Stomach (tissue), 9 donors: ENCODE data around the gene HMGCS2. TPM values are rescaled to one million over a fixed set of nuclear protein-coding genes. Genes with fewer than 3 reads are reported as not detected.

Experiments
- DNase-seq, 2 donors: peaks; one replicate each; pipeline versions ENCODE4 v3.0.0 to v3.0.0-alpha.2; 2013 to 2019
- H3K27ac ChIP-seq, 5 donors: fragments of 200-600 bp in 4 of 5; sonication (generic) in 4 of 5; one replicate each; pipeline ENCODE4 v1.5.1; 2013 to 2019; ENCODE audit warnings: mild to moderate bottlenecking in 1 of 5, moderate library complexity in 1 of 5
- H3K27me3 ChIP-seq, 3 donors: fragments of 200-600 bp; sonication (generic); one replicate each; pipeline ENCODE4 v1.5.1; 2017 to 2019; ENCODE audit warnings: mixed run types in 1 of 3
- H3K36me3 ChIP-seq, 4 donors: fragments of 200-600 bp; sonication (generic); 1 replicate in 3 of 4; 2 replicates in 1 of 4; pipeline ENCODE4 v1.5.1; 2016 to 2019
- H3K4me1 ChIP-seq, 4 donors: fragments of 200-600 bp; sonication (generic); one replicate each; pipeline ENCODE4 v1.5.1; 2016 to 2019
- H3K4me3 ChIP-seq, 4 donors: fragments of 200-600 bp; sonication (generic) in 3 of 4; one replicate each; pipeline ENCODE4 v1.5.1; 2016 to 2019; ENCODE audit warnings: mild to moderate bottlenecking in 1 of 4
- H3K9me3 ChIP-seq, 4 donors: fragments of 200-600 bp; sonication (generic); one replicate each; pipeline ENCODE4 v1.5.1; 2016 to 2019
- CTCF ChIP-seq, 7 experiments: fragments of 450-650 bp in 4 of 7; fragments of 200-600 bp in 3 of 7; sonication (generic) in 3 of 7; IDR thresholded peaks; one replicate each; pipeline ENCODE4 v1.5.1; 2016 to 2019; ENCODE audit warnings: antibody characterized with exemption in 7 of 7, control low read depth in 2 of 7, mild to moderate bottlenecking in 1 of 7
- EP300 ChIP-seq: sonication (generic); formaldehyde crosslinking; IDR thresholded peaks from one replicate; pipeline ENCODE4 v1.6.1; 2017; ENCODE audit warnings: antibody characterized with exemption
- POLR2A ChIP-seq, 4 donors: fragments of 450-650 bp; IDR thresholded peaks; one replicate each; pipeline ENCODE4 v1.6.1; 2016; ENCODE audit warnings: antibody characterized with exemption in 4 of 4, control low read depth in 2 of 4, mild to moderate bottlenecking in 1 of 4, moderate library complexity in 1 of 4
- POLR2AphosphoS5 ChIP-seq, 3 donors: sonication (generic); formaldehyde crosslinking; IDR thresholded peaks; one replicate each; pipeline ENCODE4 v1.6.1; 2016; ENCODE audit warnings: antibody characterized with exemption in 3 of 3
- WGBS, 5 donors: extraction: QIAGEN DNeasy Blood & Tissue Kit in 3 of 5; methylation state at CpG; one replicate each; pipeline versions ENCODE4 v1.1.5 to v1.1.7; 2013 to 2018; 5-methylcytosine and 5-hydroxymethylcytosine counted together
- intact Hi-C: fragments of 100-400 bp; cut with DNase I; formaldehyde crosslinking; loops from one replicate; pipeline ENCODE4 v1.15.1; 2023; ENCODE audit warnings: low total_unique reads
- polyA plus RNA-seq, 3 donors: library from polyadenylated mRNA; stranded (reverse); fragments of 200-250 nt; gene quantifications; one replicate each; pipeline ENCODE4 v1.2.3, GENCODE V29; 2013
- total RNA-seq, 5 donors: library from RNA; depleted of rRNA; stranded (reverse); fragments of >200 nt; gene quantifications; one replicate each; pipeline versions ENCODE4 v1.1.0 to v1.2.3, GENCODE V29; 2014 to 2016
- donor health status: healthy with polysubstance abuse.
- donor health status: Bipolar disorder and iron deficiency.
- donor health status: healthy.

Gene HMGCS2
- total and polyA plus RNA-seq, 8 donors: 2.5 to 203 (median 57.6) TPM

- TF ChIP-seq EP300 (no peak), CTCF (IDR thresholded peaks at IDR 0.05) (no peak), POLR2A (IDR thresholded peaks at IDR 0.05) (no peak), POLR2AphosphoS5 (IDR thresholded peaks at IDR 0.05) (no peak)
- 54 to 74% (median 69%) methylated on average over 3 of the region's 3 CpGs for WGBS, 5 donors
- DNase-seq: peak in 1 of 2 donors; percentile 50
- intact Hi-C loops: loop anchor here (10.0 kb wide), 1 partner anchor 57 kb away; no protein-coding TSS in a partner anchor
- H3K9me3 ChIP-seq: no peaks in the 10 kb centered on the region
- H3K27me3 ChIP-seq: no peaks in the 10 kb centered on the region
- peaks cover 0 to 53% (median 6%) of the 10 kb centered on the region in 4 donors for H3K36me3 ChIP-seq
- no peak overlapping the region for H3K4me3 ChIP-seq
- H3K4me1 ChIP-seq: peaks cover 0 to 40% (median 14%) of the 10 kb centered on the region in 4 donors
- H3K27ac ChIP-seq: peak overlapping the region in 2 of 5 donors; percentile 40 to 61
Observed at GRCh38 chr1:119747451-119747850, 21.3 kb downstream of the HMGCS2 start.

- Histone ChIP-seq H3K4me1 (peaks cover 0 to 48% (median 20%) of the 10 kb centered on the region in 4 donors), H3K36me3 (peaks cover 0 to 55% (median 9%) of the 10 kb centered on the region in 4 donors), H3K27ac (no peak overlapping the region), H3K4me3 (no peak overlapping the region), H3K27me3 (no peaks in the 10 kb centered on the region), H3K9me3 (no peaks in the 10 kb centered on the region)
- no peak for TF ChIP-seq POLR2AphosphoS5 (IDR thresholded peaks at IDR 0.05)
- no peak for TF ChIP-seq POLR2A (IDR thresholded peaks at IDR 0.05)
- no peak for TF ChIP-seq EP300
- TF ChIP-seq CTCF (IDR thresholded peaks at IDR 0.05): no peak
- 61 to 88% (median 80%) methylated on average over 1 of the region's 1 CpG for WGBS, 5 donors
- DNase-seq: no peak
- intact Hi-C loops: loop anchor here (10.0 kb wide), 1 partner anchor 60 kb away; no protein-coding TSS in a partner anchor
Observed at GRCh38 chr1:119745034-119745433, 23.7 kb downstream of the HMGCS2 start.

GRCh38 chr1:119744598-119744942 lies 24.1 kb downstream of the HMGCS2 start:
- H3K36me3 ChIP-seq: peaks cover 0 to 51% (median 9%) of the 10 kb centered on the region in 4 donors
- H3K27me3 ChIP-seq: no peaks in the 10 kb centered on the region
- peaks cover 0 to 48% (median 20%) of the 10 kb centered on the region in 4 donors for H3K4me1 ChIP-seq
- H3K27ac ChIP-seq: no peak overlapping the region
- no peaks in the 10 kb centered on the region for H3K9me3 ChIP-seq
- intact Hi-C loops: loop anchor here (10.0 kb wide), 1 partner anchor 60 kb away; no protein-coding TSS in a partner anchor
- DNase-seq: no peak
- 64 to 92% (median 84%) methylated on average over 1 of the region's 1 CpG for WGBS, 5 donors
- H3K4me3 ChIP-seq: no peak overlapping the region
- TF ChIP-seq POLR2A (IDR thresholded peaks at IDR 0.05) (no peak), EP300 (no peak), CTCF (IDR thresholded peaks at IDR 0.05) (no peak), POLR2AphosphoS5 (IDR thresholded peaks at IDR 0.05) (no peak)

- no peaks in the 10 kb centered on the region for H3K27me3 ChIP-seq
- 28 to 38% (median 28%) methylated on average over 16 to 17 of the region's 17 CpGs for WGBS, 5 donors
- TF ChIP-seq CTCF (IDR thresholded peaks at IDR 0.05) (peak in 5 of 7 experiments; percentile 67 to 79 (median 72)), EP300 (no peak), POLR2AphosphoS5 (IDR thresholded peaks at IDR 0.05) (peak in 1 of 3 donors; percentile 15), POLR2A (IDR thresholded peaks at IDR 0.05) (peak in 1 of 4 donors; percentile 6)
- H3K27ac ChIP-seq: peak overlapping the region in 2 of 5 donors; percentile 55 to 62
- H3K4me3 ChIP-seq: no peak overlapping the region
- intact Hi-C loops: loop anchor here (10.0 kb wide), 1 partner anchor 61 kb away; no protein-coding TSS in a partner anchor
- peaks cover 0 to 53% (median 21%) of the 10 kb centered on the region in 4 donors for H3K4me1 ChIP-seq
- H3K36me3 ChIP-seq: peaks cover 0 to 50% (median 11%) of the 10 kb centered on the region in 4 donors
- H3K9me3 ChIP-seq: no peaks in the 10 kb centered on the region
- peak; percentile 73 to 92 for DNase-seq
Observed at GRCh38 chr1:119743776-119744597, 24.7 kb downstream of the HMGCS2 start.
